Measurements from ENCODE around the gene FNIP2. TPM values are rescaled to one million over a fixed set of nuclear protein-coding genes. Genes with fewer than 3 reads are reported as not detected.
"Not testable (repeated sequence)": the region's sequence is repeated elsewhere in the genome, so short reads cannot be mapped to it uniquely, and the experiment has no call there.

Gene FNIP2
- total RNA-seq, 2 experiments from 2014 or later = 10.1 to 11.3 TPM

- H3K27me3 Mint-ChIP-seq (ENCODE audit: low read depth) = peaks cover 13% of the 10 kb centered on the region
- intact Hi-C loops (cut with micrococcal nuclease) = no loop called here
- H3K4me3 Mint-ChIP-seq = no peak overlapping the region
- H3K27ac Mint-ChIP-seq = no peak overlapping the region
- no peak for DNase-seq
- no peaks in the 10 kb centered on the region for H3K4me1 Mint-ChIP-seq (ENCODE audit: low read depth)
- CTCF ChIA-PET = no interaction called here
- peaks cover 2% of the 10 kb centered on the region for H3K9me3 Mint-ChIP-seq
- H3K36me3 Mint-ChIP-seq (ENCODE audit: low read depth) = peaks cover 2% of the 10 kb centered on the region
Observed at GRCh38 chr4:158945529-158946108, 176.8 kb downstream of the FNIP2 start.

- Mint-ChIP-seq H3K36me3 (ENCODE audit: low read depth) (peaks cover 4% of the 10 kb centered on the region), H3K27ac (no peak overlapping the region), H3K4me3 (no peak overlapping the region), H3K9me3 (peaks cover 4% of the 10 kb centered on the region), H3K27me3 (ENCODE audit: low read depth) (peaks cover 17% of the 10 kb centered on the region), H3K4me1 (ENCODE audit: low read depth) (no peaks in the 10 kb centered on the region)
- no peak for DNase-seq
- CTCF ChIA-PET = no interaction called here
- intact Hi-C loops (cut with micrococcal nuclease) = no loop called here
Observed at GRCh38 chr4:158946825-158947224, 178.0 kb downstream of the FNIP2 start.

- no peak for DNase-seq
- H3K27me3 Mint-ChIP-seq (ENCODE audit: low read depth) = peaks cover 17% of the 10 kb centered on the region
- H3K4me3 Mint-ChIP-seq = no peak overlapping the region
- H3K4me1 Mint-ChIP-seq (ENCODE audit: low read depth) = no peaks in the 10 kb centered on the region
- CTCF ChIA-PET = interaction anchor here (0.5 kb wide), 1 partner anchor 78 kb away, joined by 4 read pairs; no protein-coding TSS in a partner anchor
- H3K9me3 Mint-ChIP-seq = peaks cover 16% of the 10 kb centered on the region
- no peak overlapping the region for H3K27ac Mint-ChIP-seq
- peaks cover 4% of the 10 kb centered on the region for H3K36me3 Mint-ChIP-seq (ENCODE audit: low read depth)
- intact Hi-C loops (cut with micrococcal nuclease) = no loop called here
Observed at GRCh38 chr4:158948071-158948470, 179.2 kb downstream of the FNIP2 start.

- H3K27me3 Mint-ChIP-seq (ENCODE audit: low read depth) = peaks cover 17% of the 10 kb centered on the region
- no peaks in the 10 kb centered on the region for H3K4me1 Mint-ChIP-seq (ENCODE audit: low read depth)
- H3K27ac Mint-ChIP-seq = no peak overlapping the region
- intact Hi-C loops (cut with micrococcal nuclease) = no loop called here
- no peak overlapping the region for H3K4me3 Mint-ChIP-seq
- no peak for DNase-seq
- peaks cover 4% of the 10 kb centered on the region for H3K36me3 Mint-ChIP-seq (ENCODE audit: low read depth)
- peaks cover 16% of the 10 kb centered on the region for H3K9me3 Mint-ChIP-seq
- CTCF ChIA-PET = no interaction called here
Observed at GRCh38 chr4:158949099-158949498, 180.3 kb downstream of the FNIP2 start.

- CTCF ChIA-PET = interaction anchor here (0.9 kb wide), 1 partner anchor 20 kb away, joined by 3 read pairs; no protein-coding TSS in a partner anchor
- Mint-ChIP-seq H3K27me3 (ENCODE audit: low read depth) (peaks cover 13% of the 10 kb centered on the region), H3K9me3 (peaks cover 16% of the 10 kb centered on the region)
- H3K27ac Mint-ChIP-seq; H3K4me3 Mint-ChIP-seq; DNase-seq; H3K36me3 Mint-ChIP-seq (ENCODE audit: low read depth); H3K4me1 Mint-ChIP-seq (ENCODE audit: low read depth); intact Hi-C loops (cut with micrococcal nuclease): not testable (repeated sequence)
Observed at GRCh38 chr4:158952221-158952774, 183.5 kb downstream of the FNIP2 start.

- peaks cover 14% of the 10 kb centered on the region for H3K9me3 Mint-ChIP-seq
- DNase-seq; intact Hi-C loops (cut with micrococcal nuclease); H3K4me1 Mint-ChIP-seq (ENCODE audit: low read depth); H3K36me3 Mint-ChIP-seq (ENCODE audit: low read depth); H3K27me3 Mint-ChIP-seq (ENCODE audit: low read depth); H3K27ac Mint-ChIP-seq; H3K4me3 Mint-ChIP-seq; CTCF ChIA-PET: not testable (repeated sequence)
Observed at GRCh38 chr4:158956345-158956744, 187.5 kb downstream of the FNIP2 start.

GRCh38 chr4:158956918-158957317 is 188.1 kb downstream of the FNIP2 start:
- peaks cover 11% of the 10 kb centered on the region for H3K9me3 Mint-ChIP-seq
- CTCF ChIA-PET; H3K27ac Mint-ChIP-seq; intact Hi-C loops (cut with micrococcal nuclease); H3K36me3 Mint-ChIP-seq (ENCODE audit: low read depth); DNase-seq; H3K4me1 Mint-ChIP-seq (ENCODE audit: low read depth); H3K4me3 Mint-ChIP-seq; H3K27me3 Mint-ChIP-seq (ENCODE audit: low read depth): not testable (repeated sequence)

Other genes with a start within 250 kb of the FNIP2 start
- not detected for gene RXFP1, start 247.1 kb upstream of the FNIP2 start, total RNA-seq
- 10 to 100 TPM; 18.9 to 20.9 TPM for gene C4orf46, start 97.1 kb upstream of the FNIP2 start, total RNA-seq
- gene ETFDH, start 96.7 kb upstream of the FNIP2 start, total RNA-seq = 10 to 100 TPM; 35.4 to 36.8 TPM
- 10 to 100 TPM; 55.4 to 55.6 TPM for gene PPID, start 45.6 kb upstream of the FNIP2 start, total RNA-seq